Subcutaneous abdominal adipose tissue (tissue), 5 donors: ENCODE results near the gene ASIC1.
"Not testable (repeated sequence)": the region's sequence is repeated elsewhere in the genome, so short reads cannot be mapped to it uniquely, and the experiment has no call there.

Experiments
- H3K27ac ChIP-seq: one replicate; pipeline ENCODE4 v1.7.0; 2013; ENCODE audit warnings: low read depth, mild to moderate bottlenecking, inconsistent platforms, low read length, moderate library complexity
- H3K27me3 ChIP-seq, 5 donors: one replicate each; pipeline ENCODE4 v1.7.0; 2013; ENCODE audit warnings: low read length in 5 of 5, inconsistent platforms in 1 of 5; ENCODE audit not compliant: control insufficient read depth in 5 of 5, insufficient read depth in 4 of 5
- H3K36me3 ChIP-seq, 5 donors: one replicate each; pipeline ENCODE4 v1.7.0; 2013; ENCODE audit warnings: low read length in 5 of 5; ENCODE audit not compliant: control insufficient read depth in 5 of 5, insufficient read depth in 5 of 5
- H3K4me1 ChIP-seq, 5 donors: one replicate each; pipeline ENCODE4 v1.7.0; 2013; ENCODE audit warnings: low read length in 5 of 5, mild to moderate bottlenecking in 3 of 5, moderate library complexity in 1 of 5; ENCODE audit not compliant: control insufficient read depth in 5 of 5, insufficient read depth in 5 of 5
- H3K4me3 ChIP-seq, 5 donors: one replicate each; pipeline ENCODE4 v1.7.0; 2013; ENCODE audit warnings: low read length in 5 of 5, low read depth in 1 of 5
- H3K9ac ChIP-seq, 5 donors: one replicate each; pipeline ENCODE4 v1.7.0; 2013; ENCODE audit warnings: low read length in 5 of 5, mild to moderate bottlenecking in 4 of 5, moderate library complexity in 3 of 5
- H3K9me3 ChIP-seq, 5 donors: one replicate each; pipeline ENCODE4 v1.7.0; 2013; ENCODE audit warnings: low read length in 5 of 5; ENCODE audit not compliant: control insufficient read depth in 5 of 5
- donor health status: healthy.
- donor health status: healthy.
- donor health status: healthy.
- donor health status: healthy.
- donor health status: healthy.

ASIC1 gene

DNA sequence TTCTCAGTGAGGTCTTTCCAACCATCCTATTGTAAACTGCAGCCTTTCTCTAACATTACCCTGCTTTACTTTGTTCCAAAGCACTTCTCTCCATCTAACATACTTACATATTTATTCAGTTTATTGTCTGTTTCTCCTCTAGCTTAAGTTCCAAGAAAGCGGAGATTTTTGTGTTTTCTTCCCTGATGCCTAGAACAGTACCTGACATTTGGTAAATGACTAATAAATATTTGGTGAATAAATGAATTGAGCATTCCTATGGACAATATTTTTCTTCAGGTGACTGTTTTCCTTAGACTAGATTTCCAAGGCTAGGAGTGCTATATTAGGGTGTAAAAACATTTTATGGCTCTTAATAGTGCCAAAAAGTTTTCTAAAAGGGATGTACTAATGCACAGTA, 34.5 kb upstream of the ASIC1 start:
- H3K36me3 ChIP-seq, result no peaks in the 10 kb centered on the region
- H3K9ac ChIP-seq, result no peak overlapping the region
- no peaks in the 10 kb centered on the region for H3K27me3 ChIP-seq
- no peak overlapping the region for H3K4me3 ChIP-seq
- no peaks in the 10 kb centered on the region for H3K9me3 ChIP-seq
- H3K27ac ChIP-seq, result no peak overlapping the region
- H3K4me1 ChIP-seq, result peaks cover 0 to 22% (median 16%) of the 10 kb centered on the region in 5 donors

DNA sequence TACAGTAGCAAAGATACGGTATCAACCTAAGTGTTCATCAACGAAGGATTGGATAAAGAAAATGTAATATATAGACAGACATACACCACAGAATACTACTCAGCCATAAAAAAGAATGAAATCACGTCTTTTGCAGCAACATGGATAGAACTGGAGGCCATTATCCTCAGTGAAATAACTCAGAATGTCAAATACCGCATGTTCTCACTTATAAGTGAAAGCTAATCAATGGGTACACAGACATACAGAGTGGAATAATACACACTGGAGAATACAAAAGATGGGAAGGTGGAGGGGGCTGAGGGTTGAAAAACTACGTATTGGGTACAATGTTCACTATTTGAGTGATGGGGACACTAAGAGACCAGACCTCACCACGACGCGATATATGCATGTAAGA, 33.2 kb upstream of the ASIC1 start:
- H3K27ac ChIP-seq, result no peak overlapping the region
- H3K9me3 ChIP-seq, result no peaks in the 10 kb centered on the region
- no peaks in the 10 kb centered on the region for H3K27me3 ChIP-seq
- H3K4me1 ChIP-seq, result peaks cover 0 to 17% (median 14%) of the 10 kb centered on the region in 5 donors
- no peak overlapping the region for H3K9ac ChIP-seq
- H3K36me3 ChIP-seq, result no peaks in the 10 kb centered on the region
- peak overlapping the region in 2 of 5 donors; percentile 73 to 90 for H3K4me3 ChIP-seq

DNA sequence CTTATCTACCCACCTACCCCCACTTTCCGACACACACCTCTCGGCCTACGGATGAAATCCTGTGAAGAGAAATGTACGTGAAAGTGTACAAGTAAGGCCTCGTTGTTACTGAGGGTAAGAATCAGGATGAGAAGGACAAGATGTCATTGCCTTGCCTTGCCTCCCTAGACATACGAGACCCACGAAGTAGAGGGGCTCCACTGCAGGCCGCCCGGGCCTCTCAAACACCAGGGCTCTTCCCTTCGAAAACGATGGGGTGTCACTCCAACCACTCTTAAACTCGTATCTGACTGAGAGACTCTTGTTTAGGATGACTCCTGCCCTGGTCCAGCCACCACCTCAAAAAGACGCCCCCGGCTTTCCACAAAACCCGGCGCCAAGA, 32.6 kb upstream of the ASIC1 start:
- Histone ChIP-seq H3K9ac (peak overlapping the region in 4 of 5 donors; percentile 75 to 87 (median 82)), H3K27ac (no peak overlapping the region), H3K36me3 (no peaks in the 10 kb centered on the region), H3K4me1 (peaks cover 0 to 17% (median 14%) of the 10 kb centered on the region in 5 donors), H3K4me3 (peak overlapping the region; percentile 73 to 90 (median 81)), H3K9me3 (no peaks in the 10 kb centered on the region), H3K27me3 (no peaks in the 10 kb centered on the region)

DNA sequence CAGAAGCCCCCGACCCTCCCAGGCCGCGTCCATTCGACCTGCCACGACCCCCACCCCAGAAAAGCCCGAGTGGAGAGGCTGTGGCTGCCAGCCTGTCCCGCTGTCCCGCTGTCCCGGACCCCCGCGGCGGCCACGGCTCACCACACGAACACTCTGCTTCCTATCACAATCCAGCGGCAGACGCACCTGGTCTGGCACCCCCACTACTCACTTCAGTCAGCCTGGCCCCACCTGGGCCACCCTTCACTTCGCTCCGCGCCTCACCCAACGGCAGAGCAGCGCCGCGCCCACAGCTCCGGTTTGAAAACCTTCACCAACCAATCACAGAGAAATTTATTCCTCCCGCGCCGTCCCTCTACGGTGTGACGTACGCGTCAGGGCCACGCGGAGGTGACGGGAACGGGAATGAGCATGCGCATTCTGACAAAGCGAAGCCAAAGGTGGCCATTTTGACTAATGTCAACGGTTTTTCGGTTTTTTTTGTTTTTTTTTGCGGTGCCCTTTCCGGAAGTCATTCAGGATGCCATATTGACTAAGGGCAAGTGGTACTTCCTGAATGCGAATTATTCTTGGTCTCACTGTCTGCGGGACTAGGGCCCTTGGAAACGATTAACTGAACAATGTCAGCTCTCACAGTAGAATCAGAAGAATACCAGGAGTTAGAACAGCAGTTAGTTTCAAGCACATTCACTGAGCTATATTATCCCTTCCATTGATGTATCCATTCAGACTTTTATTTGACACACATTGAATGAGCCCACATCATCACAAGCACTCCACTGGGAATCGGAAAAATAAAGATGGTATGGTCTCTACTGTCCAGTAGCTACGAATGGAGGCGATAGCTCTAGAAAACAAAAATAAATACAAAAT, 32.0 kb upstream of the ASIC1 start, which contains the start of gene RACGAP1:
RACGAP1 (minus strand) TSS at position 308 of the 873 bp plus-strand sequence. CDS start 8,779 bp downstream, outside the sequence.
- H3K9me3 ChIP-seq, result no peaks in the 10 kb centered on the region
- H3K27ac ChIP-seq, result no peak within 1 kb of the TSS
- peaks cover 0 to 17% (median 14%) of the 10 kb centered on the region in 5 donors for H3K4me1 ChIP-seq
- H3K36me3 ChIP-seq, result no peaks in the 10 kb centered on the region
- peak within 1 kb of the TSS; percentile 80 to 90 (median 85) for H3K4me3 ChIP-seq
- no peaks in the 10 kb centered on the region for H3K27me3 ChIP-seq
- peak within 1 kb of the TSS in 4 of 5 donors; percentile 75 to 87 (median 82) for H3K9ac ChIP-seq

DNA sequence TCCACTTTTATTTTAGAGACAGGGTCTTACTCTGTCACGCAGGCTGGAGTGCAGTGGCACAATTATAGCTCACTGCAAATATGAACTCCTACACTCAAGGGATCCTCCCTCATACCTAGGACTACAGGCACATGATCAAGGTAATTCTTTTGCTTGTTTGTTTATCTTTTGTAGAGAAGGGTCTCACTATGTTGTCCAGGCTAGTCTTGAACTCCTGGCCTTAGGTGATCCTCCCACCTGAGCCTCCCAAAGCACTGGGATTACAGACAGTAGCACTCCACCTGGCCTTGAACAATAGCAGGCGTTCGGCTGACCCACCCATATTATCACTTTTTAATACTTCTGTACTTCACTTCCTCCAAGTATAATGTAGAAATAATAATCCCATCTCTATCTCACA, 30.7 kb upstream of the ASIC1 start:
- no peaks in the 10 kb centered on the region for H3K36me3 ChIP-seq
- no peak overlapping the region for H3K27ac ChIP-seq
- peaks cover 0 to 17% (median 14%) of the 10 kb centered on the region in 5 donors for H3K4me1 ChIP-seq
- no peak overlapping the region for H3K9ac ChIP-seq
- no peak overlapping the region for H3K4me3 ChIP-seq
- H3K9me3 ChIP-seq, result no peaks in the 10 kb centered on the region
- no peaks in the 10 kb centered on the region for H3K27me3 ChIP-seq

DNA sequence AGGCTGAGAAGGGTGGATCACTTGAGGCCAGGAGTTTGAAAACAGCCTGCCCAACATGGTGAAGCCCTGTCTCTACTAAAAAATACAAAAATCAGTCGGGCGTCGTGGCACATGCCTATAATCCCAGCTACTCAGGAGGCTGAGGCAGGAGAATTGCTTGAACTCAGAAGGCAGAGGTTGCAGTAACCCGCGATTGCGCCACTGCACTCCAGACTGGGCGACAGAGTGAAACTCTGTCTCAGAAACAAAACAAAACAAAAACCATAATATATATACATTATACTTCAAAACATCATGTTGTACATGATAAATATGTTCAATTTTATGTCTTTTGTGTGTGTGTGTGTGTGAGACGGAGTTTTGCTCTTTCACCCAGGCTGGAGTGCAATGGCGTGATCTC, 26.9 kb upstream of the ASIC1 start:
- H3K27me3 ChIP-seq, result peaks cover 0 to 10% (median 4%) of the 10 kb centered on the region in 5 donors
- not testable (repeated sequence) for H3K9me3 ChIP-seq, H3K36me3 ChIP-seq, H3K9ac ChIP-seq, H3K27ac ChIP-seq, H3K4me3 ChIP-seq
- H3K4me1 ChIP-seq, result peaks cover 0 to 13% (median 10%) of the 10 kb centered on the region in 5 donors

DNA sequence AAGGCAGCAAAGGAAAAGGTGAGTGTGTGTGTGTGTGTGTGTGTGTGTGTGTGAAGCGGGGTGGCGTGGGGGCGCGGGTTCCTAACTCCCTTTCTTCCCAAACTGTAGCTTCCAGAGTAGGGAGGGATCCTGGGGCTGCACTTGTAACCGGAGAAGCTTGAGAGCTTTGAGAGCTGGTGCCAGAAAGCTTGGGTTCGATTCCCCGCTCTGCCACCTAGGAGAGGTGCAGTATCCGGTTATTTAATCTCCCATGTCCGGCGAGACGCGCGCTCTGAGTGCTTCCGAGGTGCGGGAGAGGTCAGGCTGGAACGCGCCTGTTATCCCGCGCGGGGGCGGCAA, 24.9 kb upstream of the ASIC1 start:
- peak overlapping the region in 1 of 5 donors; percentile 23 for H3K9ac ChIP-seq

DNA sequence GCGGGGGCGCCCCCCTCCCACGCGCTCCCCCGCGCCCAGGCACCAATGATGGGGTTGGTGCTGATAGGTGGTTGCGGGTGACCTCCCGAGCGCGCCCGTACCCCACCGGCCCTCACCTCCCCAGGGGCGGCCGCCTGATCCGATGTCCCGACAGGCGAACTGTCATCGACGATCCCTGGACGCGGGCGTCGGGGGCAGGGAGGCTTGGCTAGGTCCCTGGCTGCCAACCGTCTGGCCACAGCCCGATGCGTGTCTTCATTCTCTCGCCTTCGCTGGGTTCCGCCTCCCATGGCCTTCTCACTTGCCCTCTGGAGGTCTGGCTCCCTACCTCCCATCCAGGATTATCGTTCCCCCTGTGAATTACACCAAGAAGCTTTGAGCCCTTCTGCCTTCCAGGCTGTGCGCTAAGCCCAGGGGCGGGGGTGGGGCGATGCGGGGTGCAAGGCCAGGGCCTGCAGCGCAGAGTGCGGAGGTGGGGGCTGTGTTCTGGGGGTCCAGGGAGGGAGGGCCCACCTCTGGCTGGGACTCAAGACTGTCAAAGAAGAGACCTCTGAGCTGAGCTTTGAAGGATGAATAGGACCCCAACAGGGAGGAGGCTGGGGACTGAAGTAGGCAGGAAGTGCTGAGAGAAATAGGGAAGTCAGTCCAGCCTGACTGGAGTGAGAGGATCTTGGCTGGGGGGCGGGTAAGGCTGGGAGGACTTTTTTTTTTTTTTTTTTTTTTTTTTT, 24.4 kb upstream of the ASIC1 start:
- Histone ChIP-seq H3K4me3 (peak overlapping the region in 4 of 5 donors; percentile 32 to 64 (median 52)), H3K4me1 (peaks cover 0 to 7% (median 6%) of the 10 kb centered on the region in 5 donors), H3K27me3 (peaks cover 0 to 10% (median 4%) of the 10 kb centered on the region in 5 donors), H3K36me3 (no peaks in the 10 kb centered on the region), H3K27ac (no peak overlapping the region), H3K9me3 (no peaks in the 10 kb centered on the region), H3K9ac (peak overlapping the region in 1 of 5 donors; percentile 23)

More for the DNA sequence above, 24.9 kb upstream of the ASIC1 start:
- Histone ChIP-seq H3K4me3 (peak overlapping the region in 4 of 5 donors; percentile 32 to 64 (median 52)), H3K27me3 (peaks cover 0 to 10% (median 4%) of the 10 kb centered on the region in 5 donors), H3K36me3 (no peaks in the 10 kb centered on the region), H3K4me1 (peaks cover 0 to 7% (median 6%) of the 10 kb centered on the region in 5 donors), H3K9me3 (no peaks in the 10 kb centered on the region), H3K27ac (no peak overlapping the region)

DNA sequence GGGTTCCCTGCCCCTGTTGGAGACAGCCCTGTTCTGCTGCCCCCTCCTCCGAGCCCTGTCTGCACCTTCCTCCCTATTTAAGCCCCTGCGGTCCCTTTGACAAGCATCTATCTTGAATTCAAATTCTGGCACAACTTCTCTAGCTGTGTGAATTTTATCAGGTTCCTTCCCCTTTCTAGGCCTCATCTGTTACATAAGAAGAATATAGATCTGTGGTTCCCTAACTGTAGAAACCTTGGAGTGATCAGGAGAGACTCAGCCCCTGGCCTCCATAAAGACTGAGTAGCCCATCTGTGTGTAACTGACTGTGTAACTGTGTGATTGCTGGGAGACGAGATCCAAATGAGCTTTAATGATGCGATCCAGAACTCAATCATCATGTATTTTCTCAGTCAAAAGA, 19.1 kb upstream of the ASIC1 start:
- no peak overlapping the region for H3K27ac ChIP-seq
- H3K36me3 ChIP-seq, result no peaks in the 10 kb centered on the region
- H3K9ac ChIP-seq, result no peak overlapping the region
- no peak overlapping the region for H3K4me3 ChIP-seq
- H3K9me3 ChIP-seq, result no peaks in the 10 kb centered on the region
- H3K4me1 ChIP-seq, result no peaks in the 10 kb centered on the region
- peaks cover 0 to 2% (median 0%) of the 10 kb centered on the region in 5 donors for H3K27me3 ChIP-seq
